ENCODE results near the gene RAD23A. TPM values are rescaled to one million over a fixed set of nuclear protein-coding genes. Genes with fewer than 3 reads are reported as not detected.

RAD23A gene
- total and polyA plus RNA-seq, 9 of the 15 experiments (the other 6 are each of a cell fraction or from before 2014, with no cell fraction given) = 9.5 to 181 (median 101) TPM

DNA sequence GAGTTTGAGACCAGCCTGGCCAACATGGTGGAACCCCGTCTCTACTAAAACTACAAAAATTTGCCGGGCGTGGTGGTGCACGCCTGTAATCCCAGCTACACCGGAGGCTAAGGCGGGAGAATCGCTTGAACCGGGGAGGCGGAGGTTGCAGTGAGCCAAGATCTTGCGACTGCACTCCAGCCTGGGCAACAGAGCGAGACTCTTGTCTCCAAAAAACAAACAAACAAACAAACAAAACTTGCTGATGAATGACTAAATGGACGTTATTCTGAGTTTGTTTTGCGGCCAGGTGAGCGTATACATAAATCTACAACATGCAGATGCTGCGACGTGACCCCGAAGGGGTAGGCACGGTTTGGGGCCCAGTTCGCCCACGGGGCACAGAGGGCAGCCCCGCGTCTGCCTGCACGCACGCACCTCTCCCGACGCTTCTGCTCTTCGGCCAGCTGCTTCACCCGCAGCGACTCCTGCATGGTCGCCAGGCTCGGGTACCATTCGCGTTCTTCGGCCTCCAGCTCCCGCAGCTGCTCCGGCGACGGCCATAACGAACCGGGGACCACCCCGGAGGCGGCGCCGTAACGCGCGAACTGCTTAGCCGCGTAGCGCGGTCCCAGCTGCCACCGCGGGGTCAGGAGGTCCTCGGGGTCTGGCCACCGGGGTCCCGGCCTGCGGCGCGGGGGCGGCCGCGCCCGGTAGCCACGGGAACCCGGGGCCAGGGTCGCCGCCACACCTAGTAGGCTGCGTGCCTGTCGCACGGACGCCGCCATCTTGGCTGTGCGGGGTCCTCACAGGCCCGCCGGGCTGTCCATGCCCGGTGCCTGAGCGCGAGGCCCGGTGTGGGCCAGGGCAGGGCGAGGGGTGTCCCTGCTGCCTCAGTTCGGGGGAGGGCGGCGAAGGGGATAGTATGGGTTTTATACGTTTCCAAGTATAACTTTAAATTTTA, 11.1 kb downstream of the RAD23A start, which contains the start of gene GADD45GIP1 (continued):
- TF ChIP-seq KDM5B (IDR thresholded peaks at IDR 0.05; ENCODE audit: insufficient replicate concordance, low read depth, low read length) (peak; percentile 94), HCFC1 (IDR thresholded peaks at IDR 0.05; ENCODE audit: low read depth, low read length) (peak; percentile 75), ZC3H4 (CRISPR knock-in tag; IDR thresholded peaks at IDR 0.05; ENCODE audit: borderline replicate concordance) (peak; percentile 13; the same call in 1 of the 2 replicates), TCF7 (IDR thresholded peaks at IDR 0.05; ENCODE audit: borderline replicate concordance) (no peak), SOX6 (IDR thresholded peaks at IDR 0.05) (no peak), RFX7 (CRISPR knock-in tag; IDR thresholded peaks at IDR 0.05) (no peak), CBFA2T3 (IDR thresholded peaks at IDR 0.05) (no peak), HDAC1 (IDR thresholded peaks at IDR 0.05) (peak; percentile 23 to 83; a peak in 3 of 4 replicates), MCM2 (IDR thresholded peaks at IDR 0.05; ENCODE audit: low read depth) (no peak), ZNF431 (CRISPR knock-in tag; IDR thresholded peaks at IDR 0.05) (0 out of 2 replicates have a peak, but pooled peaks have one; percentile 60), E4F1 (CRISPR knock-in tag; IDR thresholded peaks at IDR 0.05; ENCODE audit: borderline replicate concordance) (no peak), HMGN3 (IDR thresholded peaks at IDR 0.05; ENCODE audit: borderline replicate concordance, extremely low read depth, insufficient read length, low read depth, low read length) (peak; percentile 80), ZNF184 (CRISPR knock-in tag; IDR thresholded peaks at IDR 0.05) (no peak), ZNF609 (CRISPR knock-in tag; IDR thresholded peaks at IDR 0.05; ENCODE audit: borderline replicate concordance) (no peak), HOXB6 (CRISPR knock-in tag; IDR thresholded peaks at IDR 0.05; ENCODE audit: borderline replicate concordance) (no peak), SREBF2 (CRISPR knock-in tag; IDR thresholded peaks at IDR 0.05) (no peak)

All from K562 (cell line).